Measurements from ENCODE around the gene GSK3B.

GSK3B gene

DNA sequence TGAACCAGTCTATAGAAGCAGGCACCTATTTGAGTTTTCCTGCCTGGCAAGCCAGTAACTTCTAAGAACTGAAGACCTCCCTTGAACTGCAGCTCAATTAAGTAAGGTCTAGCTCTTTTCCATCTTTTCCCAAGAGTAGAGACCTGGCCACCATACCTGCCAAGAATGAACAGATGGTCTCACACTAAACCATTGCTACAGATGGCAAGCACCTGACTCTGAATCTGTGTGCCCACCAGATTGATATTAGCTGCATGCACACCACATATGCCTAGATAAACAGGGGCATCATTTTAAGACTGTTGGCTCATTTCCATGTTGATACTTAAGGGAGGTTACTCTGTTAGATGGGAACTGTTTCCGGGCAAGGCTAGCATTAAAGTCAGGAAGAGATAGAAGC, 34.8 kb upstream of the GSK3B start:
- TF ChIP-seq SPI1 (IDR thresholded peaks at IDR 0.05; ENCODE audit: low read depth, low read length) (no peak), POLR2AphosphoS5 (IDR thresholded peaks at IDR 0.05; ENCODE audit: low read depth, low read length) (no peak), POLR2A (IDR thresholded peaks at IDR 0.05; ENCODE audit: low read depth, low read length) (no peak), TAF1 (IDR thresholded peaks at IDR 0.05; ENCODE audit: low read depth, low read length) (no peak)
- FAIRE-seq: no peak
- DNase-seq (ENCODE audit: insufficient read length, low spot score): no peak

DNA sequence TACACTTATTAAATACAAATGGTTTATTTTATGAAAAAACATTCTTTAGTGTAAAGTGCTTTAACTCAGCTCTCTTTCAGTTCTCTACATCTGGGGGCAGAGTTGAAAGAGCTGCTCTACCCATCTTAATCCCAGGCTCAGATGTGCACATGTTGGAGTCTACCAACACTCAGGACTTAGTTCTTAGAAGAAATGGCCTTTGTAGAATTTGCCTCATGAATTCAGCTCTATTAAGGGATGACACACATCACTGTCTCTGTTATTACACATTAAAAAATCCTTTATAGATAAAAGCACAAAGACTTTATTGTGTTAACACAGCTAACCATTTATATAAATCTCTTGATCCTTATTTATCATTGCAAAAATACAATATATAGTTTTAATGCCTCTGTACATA, 31.7 kb upstream of the GSK3B start:
- TF ChIP-seq SPI1 (IDR thresholded peaks at IDR 0.05; ENCODE audit: low read depth, low read length): no peak
- no peak for TF ChIP-seq POLR2AphosphoS5 (IDR thresholded peaks at IDR 0.05; ENCODE audit: low read depth, low read length)
- no peak for TF ChIP-seq PAX5 (IDR thresholded peaks at IDR 0.05; ENCODE audit: insufficient read depth, low read length, severe bottlenecking)
- TF ChIP-seq TAF1 (IDR thresholded peaks at IDR 0.05; ENCODE audit: low read depth, low read length): no peak
- TF ChIP-seq POU2F2 (IDR thresholded peaks at IDR 0.05; ENCODE audit: low read depth, low read length): no peak
- no peak for TF ChIP-seq POLR2A (IDR thresholded peaks at IDR 0.05; ENCODE audit: low read depth, low read length)
- no peak for FAIRE-seq
- no peak for DNase-seq (ENCODE audit: insufficient read length, low spot score)

DNA sequence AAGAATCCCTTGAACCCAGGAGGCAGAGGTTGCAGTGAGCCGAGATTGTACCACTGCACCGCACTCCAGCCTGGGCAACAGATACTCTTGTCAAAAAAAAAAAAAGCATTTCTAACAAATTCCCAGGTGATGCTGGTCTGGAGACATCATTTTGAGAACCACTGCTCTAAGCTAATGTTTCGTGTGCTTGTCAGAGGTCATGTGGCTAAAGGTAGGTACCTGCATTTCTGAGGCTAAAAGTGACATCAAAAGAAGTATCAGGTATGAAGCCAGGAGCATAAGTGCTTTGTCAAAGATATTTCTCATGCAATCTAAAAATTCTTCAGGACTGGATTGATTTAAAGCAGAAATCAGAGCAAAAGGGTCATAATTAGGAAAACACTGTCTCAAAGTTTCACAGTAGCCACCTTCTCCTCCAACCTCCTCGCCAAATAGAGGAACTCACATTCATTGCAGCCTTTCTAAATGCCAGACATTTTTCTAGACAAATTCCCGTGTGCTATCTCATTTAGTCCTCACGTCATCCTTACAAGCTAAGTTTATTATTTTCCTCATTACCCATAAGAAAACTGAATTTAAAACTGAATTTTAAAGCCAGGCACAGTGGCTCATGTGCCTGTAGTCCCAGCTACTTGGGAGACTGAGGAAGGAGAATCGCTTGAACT, 25.7 kb upstream of the GSK3B start:
- no peak for FAIRE-seq
- DNase-seq (ENCODE audit: insufficient read length, low spot score): no peak
- no peak for TF ChIP-seq POU2F2 (IDR thresholded peaks at IDR 0.05; ENCODE audit: low read depth, low read length)
- TF ChIP-seq TAF1 (IDR thresholded peaks at IDR 0.05; ENCODE audit: low read depth, low read length): no peak
- TF ChIP-seq PAX5 (IDR thresholded peaks at IDR 0.05; ENCODE audit: insufficient read depth, low read length, severe bottlenecking): no peak
- TF ChIP-seq POLR2AphosphoS5 (IDR thresholded peaks at IDR 0.05; ENCODE audit: low read depth, low read length): no peak
- no peak for TF ChIP-seq SPI1 (IDR thresholded peaks at IDR 0.05; ENCODE audit: low read depth, low read length)

DNA sequence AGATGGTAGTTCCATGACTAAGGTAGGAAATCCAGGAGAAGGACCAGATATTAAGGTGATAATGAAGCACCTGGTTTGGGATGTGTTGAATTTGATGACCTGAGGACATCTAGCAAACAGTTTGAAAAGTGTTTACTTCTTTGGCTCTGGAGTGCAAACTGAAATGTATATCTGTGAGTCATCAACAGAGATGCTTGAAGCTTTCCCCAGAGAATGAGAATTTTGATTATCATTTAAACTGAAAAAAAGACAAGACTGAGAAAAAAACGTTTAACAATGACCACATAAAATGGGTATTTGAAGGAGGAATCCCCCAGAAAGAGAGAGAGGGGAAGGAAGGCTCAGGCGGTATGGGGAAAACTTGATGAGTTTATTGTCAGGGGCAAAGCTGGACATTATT, 20.7 kb upstream of the GSK3B start:
- FAIRE-seq (no peak), DNase-seq (ENCODE audit: insufficient read length, low spot score) (no peak)
- TF ChIP-seq PAX5 (IDR thresholded peaks at IDR 0.05; ENCODE audit: insufficient read depth, low read length, severe bottlenecking): no peak
- TF ChIP-seq TAF1 (IDR thresholded peaks at IDR 0.05; ENCODE audit: low read depth, low read length): no peak
- TF ChIP-seq POLR2AphosphoS5 (IDR thresholded peaks at IDR 0.05; ENCODE audit: low read depth, low read length): no peak
- no peak for TF ChIP-seq POU2F2 (IDR thresholded peaks at IDR 0.05; ENCODE audit: low read depth, low read length)
- TF ChIP-seq POLR2A (IDR thresholded peaks at IDR 0.05; ENCODE audit: low read depth, low read length): no peak
- no peak for TF ChIP-seq SPI1 (IDR thresholded peaks at IDR 0.05; ENCODE audit: low read depth, low read length)

DNA sequence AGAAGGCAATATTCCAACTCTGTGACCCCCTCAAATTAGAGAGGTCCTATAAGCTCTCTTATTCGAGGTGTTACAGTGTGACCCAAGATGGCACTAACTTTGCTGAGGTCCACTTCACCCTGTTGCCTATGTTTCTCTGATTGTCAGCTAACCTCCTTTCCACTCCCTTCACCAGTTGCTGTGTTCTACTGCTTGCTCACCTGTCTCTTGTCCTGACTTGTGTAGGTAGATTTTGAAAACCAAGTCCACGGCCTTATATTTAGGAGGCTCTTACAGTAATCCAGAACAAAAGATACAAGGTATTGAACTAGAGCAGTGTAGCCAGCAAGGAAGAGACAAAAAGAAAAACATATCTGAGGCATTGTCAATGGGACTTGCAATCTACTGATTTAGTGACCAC, 20.1 kb upstream of the GSK3B start:
- FAIRE-seq (no peak), DNase-seq (ENCODE audit: insufficient read length, low spot score) (no peak)
- TF ChIP-seq POLR2A (IDR thresholded peaks at IDR 0.05; ENCODE audit: low read depth, low read length): no peak
- TF ChIP-seq POLR2AphosphoS5 (IDR thresholded peaks at IDR 0.05; ENCODE audit: low read depth, low read length): no peak

DNA sequence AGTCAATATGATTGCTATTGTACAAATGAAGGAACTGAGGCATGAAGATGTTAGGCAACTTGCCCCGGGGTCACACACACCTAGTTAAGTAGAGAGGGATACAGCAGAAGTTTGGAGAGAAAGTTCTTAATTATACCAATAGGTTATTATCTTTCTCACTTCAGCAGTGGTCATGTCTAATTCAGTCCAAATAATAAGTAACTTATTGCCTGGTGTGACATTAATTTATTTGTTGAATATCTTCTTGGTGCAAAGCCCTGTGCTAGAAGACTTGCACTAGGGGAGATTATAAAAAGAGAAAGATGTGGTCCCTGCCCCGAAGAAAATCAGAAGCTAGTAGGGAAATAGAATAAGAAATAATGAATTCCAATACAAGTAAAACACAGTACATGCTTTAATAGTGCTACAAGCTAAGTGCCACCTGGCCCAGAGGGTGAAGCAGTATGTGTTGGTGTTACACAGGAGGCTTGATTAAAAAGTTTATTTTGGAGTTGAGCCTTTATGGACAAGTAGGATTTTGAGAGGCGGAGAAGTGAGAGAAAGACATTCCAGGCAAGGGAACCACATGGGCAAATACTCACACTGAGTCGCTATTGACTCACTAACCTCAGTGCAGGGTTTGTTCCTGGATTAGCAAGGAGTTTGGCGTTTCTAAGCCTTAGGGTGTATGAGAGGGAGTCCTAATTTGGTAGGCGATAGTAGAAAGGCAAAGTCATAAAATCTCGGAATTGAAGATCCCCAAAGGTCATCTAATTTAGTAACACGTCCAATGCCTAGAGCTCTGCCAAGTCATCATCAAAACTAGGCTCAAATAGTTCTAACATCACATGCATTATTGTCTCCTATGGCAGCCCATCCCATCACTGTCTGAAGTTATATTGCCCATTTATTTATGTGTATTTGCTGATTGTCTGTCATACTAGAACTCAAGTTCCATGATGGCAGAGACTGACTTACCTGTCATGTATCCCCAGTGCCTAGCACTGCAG, 19.2 kb upstream of the GSK3B start:
- FAIRE-seq: no peak
- no peak for TF ChIP-seq POLR2A (IDR thresholded peaks at IDR 0.05; ENCODE audit: low read depth, low read length)
- no peak for TF ChIP-seq PAX5 (IDR thresholded peaks at IDR 0.05; ENCODE audit: insufficient read depth, low read length, severe bottlenecking)
- no peak for TF ChIP-seq POU2F2 (IDR thresholded peaks at IDR 0.05; ENCODE audit: low read depth, low read length)
- TF ChIP-seq TAF1 (IDR thresholded peaks at IDR 0.05; ENCODE audit: low read depth, low read length): no peak
- TF ChIP-seq POLR2AphosphoS5 (IDR thresholded peaks at IDR 0.05; ENCODE audit: low read depth, low read length): no peak
- no peak for TF ChIP-seq SPI1 (IDR thresholded peaks at IDR 0.05; ENCODE audit: low read depth, low read length)
- DNase-seq (ENCODE audit: insufficient read length, low spot score): no peak

DNA sequence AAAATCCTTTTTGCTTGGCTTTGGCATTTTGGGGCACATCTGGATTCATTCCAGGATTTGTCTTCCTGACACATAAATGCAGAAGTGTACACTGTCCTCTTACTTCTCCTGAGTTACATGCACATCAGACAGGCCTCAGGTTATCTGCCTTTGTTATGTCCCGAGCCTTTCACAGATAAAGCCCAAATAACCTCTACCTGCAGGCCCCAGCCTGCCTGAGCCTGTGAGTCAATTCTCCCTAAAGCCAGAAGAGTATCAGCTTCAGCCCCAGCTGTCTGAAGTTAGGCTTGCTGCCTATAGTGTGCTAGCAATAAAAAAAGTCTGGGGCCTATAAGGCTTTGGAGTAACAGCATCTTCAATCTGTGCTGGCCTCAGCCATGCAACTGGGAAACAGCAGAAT, 17.7 kb upstream of the GSK3B start:
- DNase-seq (ENCODE audit: insufficient read length, low spot score) (no peak), FAIRE-seq (no peak)
- no peak for TF ChIP-seq POU2F2 (IDR thresholded peaks at IDR 0.05; ENCODE audit: low read depth, low read length)
- TF ChIP-seq TAF1 (IDR thresholded peaks at IDR 0.05; ENCODE audit: low read depth, low read length): no peak

DNA sequence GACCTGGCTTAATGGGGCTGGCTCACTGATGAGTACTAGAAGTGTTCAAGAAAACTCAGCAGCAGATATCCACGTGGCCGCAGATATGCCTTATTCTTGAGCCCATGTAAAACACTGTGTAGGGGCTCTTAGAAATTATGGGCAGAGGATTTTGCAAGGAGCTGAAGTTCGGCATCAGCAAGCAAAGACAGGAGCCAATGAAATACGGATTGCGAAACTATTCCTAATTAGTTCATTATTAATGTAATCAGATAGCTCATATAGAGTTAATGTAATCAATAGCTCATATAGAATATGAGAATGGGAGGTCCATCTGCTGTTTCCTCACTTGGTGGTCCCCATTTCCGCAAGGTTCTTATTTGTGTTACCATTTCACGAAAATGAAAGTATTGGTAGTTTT, 9.0 kb upstream of the GSK3B start:
- FAIRE-seq (no peak), DNase-seq (ENCODE audit: insufficient read length, low spot score) (no peak)
- TF ChIP-seq POU2F2 (IDR thresholded peaks at IDR 0.05; ENCODE audit: low read depth, low read length): no peak

DNA sequence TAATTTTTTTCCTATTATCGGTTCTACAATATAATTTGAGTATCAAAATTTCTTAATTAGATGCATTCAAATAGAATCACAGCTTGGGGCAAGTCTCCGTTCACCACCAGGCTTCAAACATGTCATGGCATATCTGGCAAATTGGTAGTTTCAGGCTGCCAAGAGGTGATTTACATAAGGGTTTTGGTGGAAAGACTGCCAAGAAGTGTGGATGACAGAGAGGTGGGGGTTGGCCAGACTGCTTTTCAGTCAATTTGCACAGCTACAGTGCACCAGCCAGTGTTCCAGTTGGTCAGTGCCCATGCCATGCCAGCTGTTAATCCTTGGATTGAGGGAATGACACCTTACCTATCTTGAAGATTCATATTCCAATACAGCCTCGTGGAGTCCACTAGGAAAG, 8.4 kb upstream of the GSK3B start:
- TF ChIP-seq PAX5 (IDR thresholded peaks at IDR 0.05; ENCODE audit: insufficient read depth, low read length, severe bottlenecking): no peak
- TF ChIP-seq SPI1 (IDR thresholded peaks at IDR 0.05; ENCODE audit: low read depth, low read length): no peak
- TF ChIP-seq TAF1 (IDR thresholded peaks at IDR 0.05; ENCODE audit: low read depth, low read length): no peak
- TF ChIP-seq POLR2AphosphoS5 (IDR thresholded peaks at IDR 0.05; ENCODE audit: low read depth, low read length): no peak
- no peak for TF ChIP-seq POU2F2 (IDR thresholded peaks at IDR 0.05; ENCODE audit: low read depth, low read length)
- TF ChIP-seq POLR2A (IDR thresholded peaks at IDR 0.05; ENCODE audit: low read depth, low read length): no peak
- FAIRE-seq: peak; percentile 60
- DNase-seq (ENCODE audit: insufficient read length, low spot score): no peak

DNA sequence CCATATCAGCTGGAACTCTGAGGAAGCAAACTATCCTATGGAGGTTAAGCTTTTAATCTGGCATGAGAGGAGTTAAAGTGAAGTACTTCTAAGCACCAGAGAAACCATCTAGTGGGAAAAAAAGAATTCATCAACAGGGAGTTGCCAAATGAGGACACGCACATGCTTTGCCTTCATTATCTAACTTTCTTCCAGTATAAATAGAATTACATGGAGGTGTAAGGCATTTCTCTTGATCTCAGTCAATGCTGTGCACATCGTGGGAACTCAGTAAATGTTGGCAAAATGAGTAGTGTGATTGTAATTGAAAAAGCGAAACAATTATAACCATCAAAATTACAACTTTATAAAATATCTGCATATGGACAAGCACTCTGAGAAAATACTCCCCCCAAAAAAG, 8.0 kb upstream of the GSK3B start:
- DNase-seq (ENCODE audit: insufficient read length, low spot score): no peak
- FAIRE-seq: peak; percentile 13
- TF ChIP-seq POU2F2 (IDR thresholded peaks at IDR 0.05; ENCODE audit: low read depth, low read length): no peak
- no peak for TF ChIP-seq PAX5 (IDR thresholded peaks at IDR 0.05; ENCODE audit: insufficient read depth, low read length, severe bottlenecking)
- TF ChIP-seq POLR2A (IDR thresholded peaks at IDR 0.05; ENCODE audit: low read depth, low read length): no peak
- TF ChIP-seq POLR2AphosphoS5 (IDR thresholded peaks at IDR 0.05; ENCODE audit: low read depth, low read length): no peak
- no peak for TF ChIP-seq SPI1 (IDR thresholded peaks at IDR 0.05; ENCODE audit: low read depth, low read length)
- TF ChIP-seq TAF1 (IDR thresholded peaks at IDR 0.05; ENCODE audit: low read depth, low read length): no peak
